ENCODE measurements around the gene MYCN. TPM values are rescaled to one million over a fixed set of nuclear protein-coding genes. Genes with fewer than 3 reads are reported as not detected.

MYCN gene
- polyA plus RNA-seq, 1 of the 3 experiments (the other 2 are of a cell fraction), result 0.03 TPM

DNA sequence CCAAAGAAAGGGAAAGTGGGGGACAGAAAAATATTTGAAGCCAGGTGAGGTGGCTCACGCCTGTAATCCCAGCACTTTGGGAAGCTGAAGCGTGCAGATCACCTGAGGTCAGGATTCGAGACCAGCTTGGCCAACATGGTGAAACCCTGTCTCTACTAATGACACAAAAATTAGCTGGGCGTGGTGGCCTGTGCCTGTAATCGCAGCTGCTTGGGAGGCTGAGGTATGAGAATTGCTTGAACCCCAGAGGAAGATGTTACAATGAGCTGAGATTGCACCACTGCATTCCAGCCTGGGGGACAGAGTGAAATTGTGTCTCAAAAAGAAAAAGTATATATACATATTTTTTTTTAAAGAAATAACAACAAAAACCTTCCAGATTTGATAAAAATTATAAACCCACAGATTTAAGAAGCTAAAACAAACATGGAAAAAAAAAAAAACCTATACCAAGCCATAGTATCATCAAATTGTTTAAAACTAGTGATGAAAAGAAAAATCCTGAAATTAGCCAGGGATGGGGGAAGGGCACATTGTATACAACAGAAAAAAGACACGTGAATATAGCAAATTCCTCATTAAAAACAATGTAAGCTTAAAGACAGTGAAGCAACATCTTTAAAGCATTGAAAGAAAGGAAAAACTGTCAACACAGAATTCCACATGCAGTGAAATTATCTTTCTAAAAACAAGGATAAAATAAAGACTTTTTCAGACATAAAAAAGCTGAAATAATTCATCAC is 40.4 kb upstream of the MYCN start:
- H3K9me3 ChIP-seq, result peaks cover 23% of the 10 kb centered on the region
- CTCF ChIA-PET, result interaction anchor here (0.6 to 0.9 kb wide), 3 partner anchors 84 to 601 kb away, joined by 3 to 4 read pairs (median 3); no protein-coding TSS in a partner anchor
- no peaks in the 10 kb centered on the region for H3K79me2 ChIP-seq (ENCODE audit: insufficient read depth)
- H4K20me1 ChIP-seq (ENCODE audit: insufficient read depth), result no peaks in the 10 kb centered on the region
- TF ChIP-seq RAD21 (IDR thresholded peaks at IDR 0.05; ENCODE audit: low read length), result no peak
- no peak for TF ChIP-seq TCF12 (IDR thresholded peaks at IDR 0.05)
- TF ChIP-seq FOXM1 (IDR thresholded peaks at IDR 0.05; ENCODE audit: low read depth), result no peak
- no peak for TF ChIP-seq FOXJ3 (CRISPR knock-in tag; IDR thresholded peaks at IDR 0.05)
- TF ChIP-seq CTCF (IDR thresholded peaks at IDR 0.05), result no peak
- TF ChIP-seq MEF2A (IDR thresholded peaks at IDR 0.05; ENCODE audit: borderline replicate concordance, low read depth), result no peak
- TF ChIP-seq REST (IDR thresholded peaks at IDR 0.05; ENCODE audit: low read depth, low read length), result no peak
- TF ChIP-seq GATA2 (CRISPR knock-in tag; IDR thresholded peaks at IDR 0.05), result no peak
- no peak for TF ChIP-seq POLR2AphosphoS5 (IDR thresholded peaks at IDR 0.05; ENCODE audit: low read depth, low read length)
- TF ChIP-seq NRF1 (IDR thresholded peaks at IDR 0.05; ENCODE audit: low read depth, low read length), result no peak
- TF ChIP-seq MXI1 (IDR thresholded peaks at IDR 0.05; ENCODE audit: low read depth, low read length), result no peak
- no peak for TF ChIP-seq TEAD4 (IDR thresholded peaks at IDR 0.05; ENCODE audit: borderline replicate concordance, insufficient read depth)
- no peak for TF ChIP-seq USF2 (IDR thresholded peaks at IDR 0.05; ENCODE audit: borderline replicate concordance, low read depth, low read length)
- TF ChIP-seq EZH2phosphoT487 (IDR thresholded peaks at IDR 0.05; ENCODE audit: borderline replicate concordance, low read depth), result no peak
- TF ChIP-seq, protein P1, sequence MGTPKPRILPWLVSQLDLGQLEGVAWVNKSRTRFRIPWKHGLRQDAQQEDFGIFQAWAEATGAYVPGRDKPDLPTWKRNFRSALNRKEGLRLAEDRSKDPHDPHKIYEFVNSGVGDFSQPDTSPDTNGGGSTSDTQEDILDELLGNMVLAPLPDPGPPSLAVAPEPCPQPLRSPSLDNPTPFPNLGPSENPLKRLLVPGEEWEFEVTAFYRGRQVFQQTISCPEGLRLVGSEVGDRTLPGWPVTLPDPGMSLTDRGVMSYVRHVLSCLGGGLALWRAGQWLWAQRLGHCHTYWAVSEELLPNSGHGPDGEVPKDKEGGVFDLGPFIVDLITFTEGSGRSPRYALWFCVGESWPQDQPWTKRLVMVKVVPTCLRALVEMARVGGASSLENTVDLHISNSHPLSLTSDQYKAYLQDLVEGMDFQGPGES (IDR thresholded peaks at IDR 0.05; ENCODE audit: low read depth, low read length), result no peak
- TF ChIP-seq SIN3A (IDR thresholded peaks at IDR 0.05; ENCODE audit: borderline replicate concordance, low read depth, low read length), result no peak
- no peaks in the 10 kb centered on the region for H3K4me1 ChIP-seq (ENCODE audit: control insufficient read depth in 1 of 2, insufficient read depth in 2 of 2, low read depth in 1 of 2, low read length in 1 of 2)
- POLR2A ChIA-PET, result no interaction called here
- H3F3A ChIP-seq (replicated peaks; ENCODE audit: insufficient read depth), result no peaks in the 10 kb centered on the region
- 17% methylated on average over 6 of the region's 6 CpGs for WGBS (ENCODE audit: low lambda C conversion rate)
- H3K27me3 ChIP-seq (ENCODE audit: insufficient read depth), result no peaks in the 10 kb centered on the region
- H3K9ac ChIP-seq, result no peak overlapping the region
- no peak for DNase-seq
- no peak overlapping the region for H3K4me2 ChIP-seq
- no peaks in the 10 kb centered on the region for H3K36me3 ChIP-seq (replicated peaks in 1 of 2; ENCODE audit: control insufficient read depth in 1 of 2, insufficient read depth in 2 of 2, low read length in 1 of 2)
- no peak overlapping the region for H2AFZ ChIP-seq (ENCODE audit: low read depth)
- H3K9me2 ChIP-seq, result no peaks in the 10 kb centered on the region
- H3K4me3 ChIP-seq (ENCODE audit: low read depth in 2 of 2, low read length in 1 of 2), result no peak overlapping the region
- H3K27ac ChIP-seq (ENCODE audit: low read depth in 2 of 2, low read length in 1 of 2), result no peak overlapping the region
